Astrocyte of the spinal cord (primary cell): Measurements from ENCODE around the gene USP4.
A peak's percentile ranks its signal among the peaks of the same experiment; 100 is the strongest.

ENCODE experiments used
- DNase-seq: peaks from one replicate; pipeline ENCODE4 v3.0.0; 2011; ENCODE audit warnings: low read depth, low spot score
- H3K4me3 ChIP-seq: 2 replicates; pipeline ENCODE4 v1.5.1; 2011; ENCODE audit warnings: low read depth, mild to moderate bottlenecking, low read length, moderate library complexity
- CTCF ChIP-seq: IDR thresholded peaks from 2 replicates; pipeline ENCODE4 v1.5.1; 2012; ENCODE audit warnings: low read depth, mild to moderate bottlenecking, low read length, inconsistent platforms
- in situ Hi-C: cut with HindIII; loops from 2 replicates; pipeline ENCODE4 v1.10.0; 2017; ENCODE audit warnings: low sequenced_read_pairs

USP4 gene

GRCh38 chr3:49339941-49340800 is at the start of gene USP4:
Gene USP4 (minus strand): TSS chr3:49340053. CDS start chr3:49340024, 29 bp downstream.
- H3K4me3 ChIP-seq: peak within 1 kb of the TSS; percentile 85
- peak; percentile 73 for TF ChIP-seq CTCF
- peak; percentile 90 for DNase-seq
- in situ Hi-C loops: no loop called here

- no peak for DNase-seq
- TF ChIP-seq CTCF: no peak
- in situ Hi-C loops: no loop called here
- H3K4me3 ChIP-seq: no peak overlapping the region
These were observed 49.4 kb upstream of the USP4 start for GRCh38 chr3:49389297-49389696.

- DNase-seq: no peak
- in situ Hi-C loops: no loop called here
- no peak for TF ChIP-seq CTCF
- no peak overlapping the region for H3K4me3 ChIP-seq
These were observed 48.5 kb upstream of the USP4 start for GRCh38 chr3:49388289-49388820.

GRCh38 chr3:49387721-49388120 is 47.9 kb upstream of the USP4 start:
- DNase-seq: no peak
- in situ Hi-C loops: no loop called here
- H3K4me3 ChIP-seq: no peak overlapping the region
- no peak for TF ChIP-seq CTCF

- no peak overlapping the region for H3K4me3 ChIP-seq
- in situ Hi-C loops: no loop called here
- no peak for TF ChIP-seq CTCF
- no peak for DNase-seq
These were observed 46.4 kb upstream of the USP4 start for GRCh38 chr3:49386056-49386756.

- no peak overlapping the region for H3K4me3 ChIP-seq
- TF ChIP-seq CTCF: no peak
- in situ Hi-C loops: no loop called here
- no peak for DNase-seq
These were observed 45.8 kb upstream of the USP4 start for GRCh38 chr3:49385617-49386016.
